ENCODE data around the gene ABCA8. TPM values are rescaled to one million over a fixed set of nuclear protein-coding genes. Genes with fewer than 3 reads are reported as not detected.

The ABCA8 gene
- total and polyA plus RNA-seq, 2 experiments from 2014 or later, result not detected

DNA sequence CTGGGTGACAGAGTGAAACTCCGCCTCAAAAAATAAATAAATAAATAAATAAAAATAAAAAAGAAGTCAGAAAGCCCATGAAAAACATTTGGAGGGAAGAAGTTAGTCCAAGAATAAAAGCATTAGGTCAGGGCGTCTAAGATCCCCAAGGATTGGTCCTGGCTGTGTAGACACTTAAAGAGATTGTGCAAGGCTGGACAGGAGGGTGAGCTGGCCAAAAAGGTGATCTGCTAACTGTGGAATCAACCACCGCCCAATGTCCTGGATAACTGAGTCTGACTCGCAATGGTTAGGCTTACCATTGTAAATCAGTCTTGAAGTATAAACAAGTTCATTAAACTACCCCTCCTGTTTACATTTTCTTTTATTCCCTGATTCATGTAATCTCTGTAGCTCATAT, 8.8 kb upstream of the ABCA8 start:
- Histone ChIP-seq H2AFZ (no peak overlapping the region), H3K4me2 (no peak overlapping the region), H3K4me3 (no peak overlapping the region), H3K36me3 (ENCODE audit: insufficient read depth) (no peaks in the 10 kb centered on the region), H3K79me2 (replicated peaks; ENCODE audit: insufficient read depth) (no peaks in the 10 kb centered on the region), H3F3A (replicated peaks; ENCODE audit: low read depth) (no peaks in the 10 kb centered on the region), H3K27me3 (ENCODE audit: insufficient read depth) (no peaks in the 10 kb centered on the region), H3K27ac (ENCODE audit: low read depth) (no peak overlapping the region), H3K9me2 (ENCODE audit: insufficient read depth) (peaks cover 4% of the 10 kb centered on the region; the same call in 1 of the 2 replicates), H3K4me1 (ENCODE audit: insufficient read depth) (no peaks in the 10 kb centered on the region), H4K20me1 (replicated peaks; ENCODE audit: insufficient read depth) (no peaks in the 10 kb centered on the region)
- TF ChIP-seq NANOG (IDR thresholded peaks at IDR 0.05; ENCODE audit: borderline replicate concordance) (no peak), ZNF114 (CRISPR knock-in tag; IDR thresholded peaks at IDR 0.05) (no peak), CREB1 (CRISPR knock-in tag; IDR thresholded peaks at IDR 0.05; ENCODE audit: low read depth) (no peak), POLR2AphosphoS5 (IDR thresholded peaks at IDR 0.05; ENCODE audit: low read depth) (no peak), STAT1 (IDR thresholded peaks at IDR 0.05; ENCODE audit: unreplicated experiment) (no peak), ZNF331 (CRISPR knock-in tag; IDR thresholded peaks at IDR 0.05; ENCODE audit: low read depth) (no peak), EZH2 (IDR thresholded peaks at IDR 0.05; ENCODE audit: low read depth, unreplicated experiment) (no peak), JUNB (IDR thresholded peaks at IDR 0.05; ENCODE audit: unreplicated experiment) (no peak), EZH2phosphoT487 (IDR thresholded peaks at IDR 0.05; ENCODE audit: unreplicated experiment) (no peak)
- TF ChIP-seq, protein P1, sequence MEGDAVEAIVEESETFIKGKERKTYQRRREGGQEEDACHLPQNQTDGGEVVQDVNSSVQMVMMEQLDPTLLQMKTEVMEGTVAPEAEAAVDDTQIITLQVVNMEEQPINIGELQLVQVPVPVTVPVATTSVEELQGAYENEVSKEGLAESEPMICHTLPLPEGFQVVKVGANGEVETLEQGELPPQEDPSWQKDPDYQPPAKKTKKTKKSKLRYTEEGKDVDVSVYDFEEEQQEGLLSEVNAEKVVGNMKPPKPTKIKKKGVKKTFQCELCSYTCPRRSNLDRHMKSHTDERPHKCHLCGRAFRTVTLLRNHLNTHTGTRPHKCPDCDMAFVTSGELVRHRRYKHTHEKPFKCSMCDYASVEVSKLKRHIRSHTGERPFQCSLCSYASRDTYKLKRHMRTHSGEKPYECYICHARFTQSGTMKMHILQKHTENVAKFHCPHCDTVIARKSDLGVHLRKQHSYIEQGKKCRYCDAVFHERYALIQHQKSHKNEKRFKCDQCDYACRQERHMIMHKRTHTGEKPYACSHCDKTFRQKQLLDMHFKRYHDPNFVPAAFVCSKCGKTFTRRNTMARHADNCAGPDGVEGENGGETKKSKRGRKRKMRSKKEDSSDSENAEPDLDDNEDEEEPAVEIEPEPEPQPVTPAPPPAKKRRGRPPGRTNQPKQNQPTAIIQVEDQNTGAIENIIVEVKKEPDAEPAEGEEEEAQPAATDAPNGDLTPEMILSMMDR (conservative IDR thresholded peaks at IDR 0.05; ENCODE audit: low read depth in 2 of 2), result no peak
- TF ChIP-seq, protein P2, sequence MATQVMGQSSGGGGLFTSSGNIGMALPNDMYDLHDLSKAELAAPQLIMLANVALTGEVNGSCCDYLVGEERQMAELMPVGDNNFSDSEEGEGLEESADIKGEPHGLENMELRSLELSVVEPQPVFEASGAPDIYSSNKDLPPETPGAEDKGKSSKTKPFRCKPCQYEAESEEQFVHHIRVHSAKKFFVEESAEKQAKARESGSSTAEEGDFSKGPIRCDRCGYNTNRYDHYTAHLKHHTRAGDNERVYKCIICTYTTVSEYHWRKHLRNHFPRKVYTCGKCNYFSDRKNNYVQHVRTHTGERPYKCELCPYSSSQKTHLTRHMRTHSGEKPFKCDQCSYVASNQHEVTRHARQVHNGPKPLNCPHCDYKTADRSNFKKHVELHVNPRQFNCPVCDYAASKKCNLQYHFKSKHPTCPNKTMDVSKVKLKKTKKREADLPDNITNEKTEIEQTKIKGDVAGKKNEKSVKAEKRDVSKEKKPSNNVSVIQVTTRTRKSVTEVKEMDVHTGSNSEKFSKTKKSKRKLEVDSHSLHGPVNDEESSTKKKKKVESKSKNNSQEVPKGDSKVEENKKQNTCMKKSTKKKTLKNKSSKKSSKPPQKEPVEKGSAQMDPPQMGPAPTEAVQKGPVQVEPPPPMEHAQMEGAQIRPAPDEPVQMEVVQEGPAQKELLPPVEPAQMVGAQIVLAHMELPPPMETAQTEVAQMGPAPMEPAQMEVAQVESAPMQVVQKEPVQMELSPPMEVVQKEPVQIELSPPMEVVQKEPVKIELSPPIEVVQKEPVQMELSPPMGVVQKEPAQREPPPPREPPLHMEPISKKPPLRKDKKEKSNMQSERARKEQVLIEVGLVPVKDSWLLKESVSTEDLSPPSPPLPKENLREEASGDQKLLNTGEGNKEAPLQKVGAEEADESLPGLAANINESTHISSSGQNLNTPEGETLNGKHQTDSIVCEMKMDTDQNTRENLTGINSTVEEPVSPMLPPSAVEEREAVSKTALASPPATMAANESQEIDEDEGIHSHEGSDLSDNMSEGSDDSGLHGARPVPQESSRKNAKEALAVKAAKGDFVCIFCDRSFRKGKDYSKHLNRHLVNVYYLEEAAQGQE (IDR thresholded peaks at IDR 0.05; ENCODE audit: unreplicated experiment), result no peak
- TF ChIP-seq, protein P3, sequence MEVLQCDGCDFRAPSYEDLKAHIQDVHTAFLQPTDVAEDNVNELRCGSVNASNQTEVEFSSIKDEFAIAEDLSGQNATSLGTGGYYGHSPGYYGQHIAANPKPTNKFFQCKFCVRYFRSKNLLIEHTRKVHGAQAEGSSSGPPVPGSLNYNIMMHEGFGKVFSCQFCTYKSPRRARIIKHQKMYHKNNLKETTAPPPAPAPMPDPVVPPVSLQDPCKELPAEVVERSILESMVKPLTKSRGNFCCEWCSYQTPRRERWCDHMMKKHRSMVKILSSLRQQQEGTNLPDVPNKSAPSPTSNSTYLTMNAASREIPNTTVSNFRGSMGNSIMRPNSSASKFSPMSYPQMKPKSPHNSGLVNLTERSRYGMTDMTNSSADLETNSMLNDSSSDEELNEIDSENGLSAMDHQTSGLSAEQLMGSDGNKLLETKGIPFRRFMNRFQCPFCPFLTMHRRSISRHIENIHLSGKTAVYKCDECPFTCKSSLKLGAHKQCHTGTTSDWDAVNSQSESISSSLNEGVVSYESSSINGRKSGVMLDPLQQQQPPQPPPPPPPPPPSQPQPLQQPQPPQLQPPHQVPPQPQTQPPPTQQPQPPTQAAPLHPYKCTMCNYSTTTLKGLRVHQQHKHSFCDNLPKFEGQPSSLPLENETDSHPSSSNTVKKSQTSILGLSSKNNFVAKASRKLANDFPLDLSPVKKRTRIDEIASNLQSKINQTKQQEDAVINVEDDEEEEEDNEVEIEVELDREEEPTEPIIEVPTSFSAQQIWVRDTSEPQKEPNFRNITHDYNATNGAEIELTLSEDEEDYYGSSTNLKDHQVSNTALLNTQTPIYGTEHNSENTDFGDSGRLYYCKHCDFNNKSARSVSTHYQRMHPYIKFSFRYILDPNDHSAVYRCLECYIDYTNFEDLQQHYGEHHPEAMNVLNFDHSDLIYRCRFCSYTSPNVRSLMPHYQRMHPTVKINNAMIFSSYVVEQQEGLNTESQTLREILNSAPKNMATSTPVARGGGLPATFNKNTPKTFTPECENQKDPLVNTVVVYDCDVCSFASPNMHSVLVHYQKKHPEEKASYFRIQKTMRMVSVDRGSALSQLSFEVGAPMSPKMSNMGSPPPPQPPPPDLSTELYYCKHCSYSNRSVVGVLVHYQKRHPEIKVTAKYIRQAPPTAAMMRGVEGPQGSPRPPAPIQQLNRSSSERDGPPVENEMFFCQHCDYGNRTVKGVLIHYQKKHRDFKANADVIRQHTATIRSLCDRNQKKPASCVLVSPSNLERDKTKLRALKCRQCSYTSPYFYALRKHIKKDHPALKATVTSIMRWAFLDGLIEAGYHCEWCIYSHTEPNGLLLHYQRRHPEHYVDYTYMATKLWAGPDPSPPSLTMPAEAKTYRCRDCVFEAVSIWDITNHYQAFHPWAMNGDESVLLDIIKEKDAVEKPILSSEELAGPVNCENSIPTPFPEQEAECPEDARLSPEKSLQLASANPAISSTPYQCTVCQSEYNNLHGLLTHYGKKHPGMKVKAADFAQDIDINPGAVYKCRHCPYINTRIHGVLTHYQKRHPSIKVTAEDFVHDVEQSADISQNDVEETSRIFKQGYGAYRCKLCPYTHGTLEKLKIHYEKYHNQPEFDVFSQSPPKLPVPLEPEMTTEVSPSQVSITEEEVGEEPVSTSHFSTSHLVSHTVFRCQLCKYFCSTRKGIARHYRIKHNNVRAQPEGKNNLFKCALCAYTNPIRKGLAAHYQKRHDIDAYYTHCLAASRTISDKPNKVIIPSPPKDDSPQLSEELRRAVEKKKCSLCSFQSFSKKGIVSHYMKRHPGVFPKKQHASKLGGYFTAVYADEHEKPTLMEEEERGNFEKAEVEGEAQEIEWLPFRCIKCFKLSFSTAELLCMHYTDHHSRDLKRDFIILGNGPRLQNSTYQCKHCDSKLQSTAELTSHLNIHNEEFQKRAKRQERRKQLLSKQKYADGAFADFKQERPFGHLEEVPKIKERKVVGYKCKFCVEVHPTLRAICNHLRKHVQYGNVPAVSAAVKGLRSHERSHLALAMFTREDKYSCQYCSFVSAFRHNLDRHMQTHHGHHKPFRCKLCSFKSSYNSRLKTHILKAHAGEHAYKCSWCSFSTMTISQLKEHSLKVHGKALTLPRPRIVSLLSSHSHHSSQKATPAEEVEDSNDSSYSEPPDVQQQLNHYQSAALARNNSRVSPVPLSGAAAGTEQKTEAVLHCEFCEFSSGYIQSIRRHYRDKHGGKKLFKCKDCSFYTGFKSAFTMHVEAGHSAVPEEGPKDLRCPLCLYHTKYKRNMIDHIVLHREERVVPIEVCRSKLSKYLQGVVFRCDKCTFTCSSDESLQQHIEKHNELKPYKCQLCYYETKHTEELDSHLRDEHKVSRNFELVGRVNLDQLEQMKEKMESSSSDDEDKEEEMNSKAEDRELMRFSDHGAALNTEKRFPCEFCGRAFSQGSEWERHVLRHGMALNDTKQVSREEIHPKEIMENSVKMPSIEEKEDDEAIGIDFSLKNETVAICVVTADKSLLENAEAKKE (CRISPR knock-in tag; IDR thresholded peaks at IDR 0.05), result no peak
- TF ChIP-seq, protein P4, sequence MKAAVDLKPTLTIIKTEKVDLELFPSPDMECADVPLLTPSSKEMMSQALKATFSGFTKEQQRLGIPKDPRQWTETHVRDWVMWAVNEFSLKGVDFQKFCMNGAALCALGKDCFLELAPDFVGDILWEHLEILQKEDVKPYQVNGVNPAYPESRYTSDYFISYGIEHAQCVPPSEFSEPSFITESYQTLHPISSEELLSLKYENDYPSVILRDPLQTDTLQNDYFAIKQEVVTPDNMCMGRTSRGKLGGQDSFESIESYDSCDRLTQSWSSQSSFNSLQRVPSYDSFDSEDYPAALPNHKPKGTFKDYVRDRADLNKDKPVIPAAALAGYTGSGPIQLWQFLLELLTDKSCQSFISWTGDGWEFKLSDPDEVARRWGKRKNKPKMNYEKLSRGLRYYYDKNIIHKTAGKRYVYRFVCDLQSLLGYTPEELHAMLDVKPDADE (IDR thresholded peaks at IDR 0.05), result no peak
- Mint-ChIP-seq H3K9me3 (no peaks in the 10 kb centered on the region), H3K27ac (no peak overlapping the region), H3K4me3 (no peak overlapping the region), H3K27me3 (ENCODE audit: insufficient read depth, low read depth, poor library complexity) (no peaks in the 10 kb centered on the region), H3K36me3 (ENCODE audit: low read depth) (no peaks in the 10 kb centered on the region), H3K4me1 (no peaks in the 10 kb centered on the region)
- DNase-seq (ENCODE audit: low spot score) (no peak), ATAC-seq (no peak)

Measured in GM23338 (cell line).